ENCODE measurements around the gene PTPRK. TPM values are rescaled to one million over a fixed set of nuclear protein-coding genes. Genes with fewer than 3 reads are reported as not detected.

The PTPRK gene
- total and polyA plus RNA-seq, 2 of the 13 experiments (the other 11 are each of a cell fraction or from before 2014, with no cell fraction given): 43.6 to 98.3 TPM

GRCh38 chr6:128478230-128479047, 42.0 kb downstream of the PTPRK start (continued):
- TF ChIP-seq, protein P1, sequence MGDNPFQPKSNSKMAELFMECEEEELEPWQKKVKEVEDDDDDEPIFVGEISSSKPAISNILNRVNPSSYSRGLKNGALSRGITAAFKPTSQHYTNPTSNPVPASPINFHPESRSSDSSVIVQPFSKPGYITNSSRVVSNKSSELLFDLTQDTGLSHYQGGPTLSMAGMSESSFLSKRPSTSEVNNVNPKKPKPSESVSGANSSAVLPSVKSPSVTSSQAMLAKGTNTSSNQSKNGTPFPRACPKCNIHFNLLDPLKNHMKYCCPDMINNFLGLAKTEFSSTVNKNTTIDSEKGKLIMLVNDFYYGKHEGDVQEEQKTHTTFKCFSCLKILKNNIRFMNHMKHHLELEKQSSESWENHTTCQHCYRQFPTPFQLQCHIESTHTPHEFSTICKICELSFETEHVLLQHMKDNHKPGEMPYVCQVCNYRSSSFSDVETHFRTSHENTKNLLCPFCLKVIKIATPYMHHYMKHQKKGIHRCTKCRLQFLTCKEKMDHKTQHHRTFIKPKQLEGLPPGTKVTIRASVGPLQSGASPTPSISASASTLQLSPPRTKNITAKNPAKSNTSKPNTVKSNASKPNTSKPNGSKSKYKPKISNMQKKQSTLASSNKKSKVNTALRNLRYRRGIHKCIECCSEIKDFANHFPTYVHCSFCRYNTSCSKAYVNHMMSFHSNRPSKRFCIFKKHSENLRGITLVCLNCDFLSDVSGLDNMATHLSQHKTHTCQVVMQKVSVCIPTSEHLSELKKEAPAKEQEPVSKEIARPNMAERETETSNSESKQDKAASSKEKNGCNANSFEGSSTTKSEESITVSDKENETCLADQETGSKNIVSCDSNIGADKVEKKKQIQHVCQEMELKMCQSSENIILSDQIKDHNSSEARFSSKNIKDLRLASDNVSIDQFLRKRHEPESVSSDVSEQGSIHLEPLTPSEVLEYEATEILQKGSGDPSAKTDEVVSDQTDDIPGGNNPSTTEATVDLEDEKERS (CRISPR knock-in tag; IDR thresholded peaks at IDR 0.05): no peak
- TF ChIP-seq ZMYM3 (CRISPR knock-in tag; IDR thresholded peaks at IDR 0.05): no peak
- TF ChIP-seq, protein P2, sequence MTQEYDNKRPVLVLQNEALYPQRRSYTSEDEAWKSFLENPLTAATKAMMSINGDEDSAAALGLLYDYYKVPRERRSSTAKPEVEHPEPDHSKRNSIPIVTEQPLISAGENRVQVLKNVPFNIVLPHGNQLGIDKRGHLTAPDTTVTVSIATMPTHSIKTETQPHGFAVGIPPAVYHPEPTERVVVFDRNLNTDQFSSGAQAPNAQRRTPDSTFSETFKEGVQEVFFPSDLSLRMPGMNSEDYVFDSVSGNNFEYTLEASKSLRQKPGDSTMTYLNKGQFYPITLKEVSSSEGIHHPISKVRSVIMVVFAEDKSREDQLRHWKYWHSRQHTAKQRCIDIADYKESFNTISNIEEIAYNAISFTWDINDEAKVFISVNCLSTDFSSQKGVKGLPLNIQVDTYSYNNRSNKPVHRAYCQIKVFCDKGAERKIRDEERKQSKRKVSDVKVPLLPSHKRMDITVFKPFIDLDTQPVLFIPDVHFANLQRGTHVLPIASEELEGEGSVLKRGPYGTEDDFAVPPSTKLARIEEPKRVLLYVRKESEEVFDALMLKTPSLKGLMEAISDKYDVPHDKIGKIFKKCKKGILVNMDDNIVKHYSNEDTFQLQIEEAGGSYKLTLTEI (CRISPR knock-in tag; conservative IDR thresholded peaks at IDR 0.05): no peak
- TF ChIP-seq DPF2 (CRISPR knock-in tag; IDR thresholded peaks at IDR 0.05; ENCODE audit: borderline replicate concordance, low read depth): no peak
- no peak for TF ChIP-seq ZNF792 (CRISPR knock-in tag; IDR thresholded peaks at IDR 0.05)
- TF ChIP-seq ZSCAN22 (CRISPR knock-in tag; IDR thresholded peaks at IDR 0.05): no peak
- TF ChIP-seq ZNF607 (CRISPR knock-in tag; IDR thresholded peaks at IDR 0.05; ENCODE audit: borderline replicate concordance): no peak
- no peak for TF ChIP-seq E2F5 (CRISPR knock-in tag; conservative IDR thresholded peaks at IDR 0.05)
- TF ChIP-seq EHMT2 (IDR thresholded peaks at IDR 0.05; ENCODE audit: borderline replicate concordance, low read depth, low read length): no peak
- no peak for TF ChIP-seq DR1 (CRISPR knock-in tag; IDR thresholded peaks at IDR 0.05)
- no peak for TF ChIP-seq ONECUT2 (CRISPR knock-in tag; IDR thresholded peaks at IDR 0.05)
- TF ChIP-seq MED13 (CRISPR knock-in tag; IDR thresholded peaks at IDR 0.05): no peak
- TF ChIP-seq RAD51 (IDR thresholded peaks at IDR 0.05; ENCODE audit: borderline replicate concordance): no peak
- TF ChIP-seq CEBPG (CRISPR knock-in tag; IDR thresholded peaks at IDR 0.05): peak; percentile 40; the same call in 1 of the 2 replicates
- no peak for TF ChIP-seq ZBTB43 (CRISPR knock-in tag; conservative IDR thresholded peaks at IDR 0.05)
- TF ChIP-seq, protein P3, sequence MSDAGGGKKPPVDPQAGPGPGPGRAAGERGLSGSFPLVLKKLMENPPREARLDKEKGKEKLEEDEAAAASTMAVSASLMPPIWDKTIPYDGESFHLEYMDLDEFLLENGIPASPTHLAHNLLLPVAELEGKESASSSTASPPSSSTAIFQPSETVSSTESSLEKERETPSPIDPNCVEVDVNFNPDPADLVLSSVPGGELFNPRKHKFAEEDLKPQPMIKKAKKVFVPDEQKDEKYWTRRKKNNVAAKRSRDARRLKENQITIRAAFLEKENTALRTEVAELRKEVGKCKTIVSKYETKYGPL (CRISPR knock-in tag; IDR thresholded peaks at IDR 0.05): no peak
- no peak for TF ChIP-seq ZNF782 (CRISPR knock-in tag; IDR thresholded peaks at IDR 0.05; ENCODE audit: borderline replicate concordance)
- no peak for TF ChIP-seq ZXDC (CRISPR knock-in tag; IDR thresholded peaks at IDR 0.05)

Data from HepG2 (cell line).